ENCODE results near the gene ATP6V1G2. TPM values are rescaled to one million over a fixed set of nuclear protein-coding genes. Genes with fewer than 3 reads are reported as not detected.
A peak's percentile ranks its signal among the peaks of the same experiment; 100 is the strongest.

ATP6V1G2 gene
- total RNA-seq, 2 experiments from 2014 or later = 3.8 to 14.1 TPM

DNA sequence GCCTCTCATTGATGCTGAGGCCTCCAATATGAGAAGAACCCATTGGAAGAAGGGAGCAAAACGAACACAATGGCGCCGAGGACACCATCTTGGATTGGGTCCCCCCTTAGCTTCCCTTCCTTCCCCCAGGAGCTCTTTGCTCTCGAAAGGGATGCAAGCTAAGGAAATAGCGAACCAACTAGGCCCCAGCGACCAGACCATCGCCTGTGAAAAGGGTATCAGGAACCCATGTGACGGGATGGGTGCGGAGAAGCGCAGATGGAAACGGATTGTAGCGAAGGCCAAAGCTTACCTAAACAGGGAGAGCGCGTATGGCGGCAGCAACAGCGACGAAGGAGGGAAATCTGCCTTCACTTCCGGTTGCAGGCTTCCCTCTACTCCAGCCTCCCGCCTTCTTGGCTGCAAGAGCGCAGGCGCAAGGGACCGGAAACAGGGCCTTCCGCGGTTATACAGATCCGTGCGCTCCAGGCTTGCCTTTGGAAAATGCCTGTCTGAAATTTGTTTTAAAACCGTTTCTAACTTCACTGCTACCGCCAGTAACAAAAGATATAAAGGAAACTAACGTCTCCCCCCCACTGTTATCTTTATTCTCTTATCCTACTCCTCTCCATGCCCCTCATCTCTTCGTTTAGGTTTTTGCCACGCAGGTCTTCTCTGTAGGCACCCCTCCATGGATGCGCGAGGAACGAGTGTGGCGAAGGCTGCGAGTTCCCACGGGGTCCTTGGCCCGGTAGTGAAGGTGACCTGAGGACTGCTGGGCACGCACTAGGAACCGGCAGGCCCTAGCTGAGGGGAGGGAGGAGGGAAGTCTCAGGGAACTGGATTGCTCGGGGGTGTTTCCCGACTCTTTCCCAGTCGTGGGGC, 4.5 kb downstream of the ATP6V1G2 start, which contains the start of gene DDX39B:
Gene DDX39B, minus strand, starts transcription at position 346 of the 864 bp plus-strand sequence. CDS start 1,471 bp downstream, outside the sequence.
- peaks cover 58% of the 10 kb centered on the region for H3K4me1 ChIP-seq (ENCODE audit: insufficient read depth, low read length, poor library complexity, severe bottlenecking)
- H3K36me3 ChIP-seq (ENCODE audit: insufficient read depth, low read length) = peaks cover 44% of the 10 kb centered on the region
- H3K9me2 ChIP-seq (ENCODE audit: insufficient read depth, low read length) = no peaks in the 10 kb centered on the region
- TF ChIP-seq EZH2phosphoT487 (IDR thresholded peaks at IDR 0.05; ENCODE audit: borderline replicate concordance, low read depth, low read length) = no peak
- TF ChIP-seq, protein P1, sequence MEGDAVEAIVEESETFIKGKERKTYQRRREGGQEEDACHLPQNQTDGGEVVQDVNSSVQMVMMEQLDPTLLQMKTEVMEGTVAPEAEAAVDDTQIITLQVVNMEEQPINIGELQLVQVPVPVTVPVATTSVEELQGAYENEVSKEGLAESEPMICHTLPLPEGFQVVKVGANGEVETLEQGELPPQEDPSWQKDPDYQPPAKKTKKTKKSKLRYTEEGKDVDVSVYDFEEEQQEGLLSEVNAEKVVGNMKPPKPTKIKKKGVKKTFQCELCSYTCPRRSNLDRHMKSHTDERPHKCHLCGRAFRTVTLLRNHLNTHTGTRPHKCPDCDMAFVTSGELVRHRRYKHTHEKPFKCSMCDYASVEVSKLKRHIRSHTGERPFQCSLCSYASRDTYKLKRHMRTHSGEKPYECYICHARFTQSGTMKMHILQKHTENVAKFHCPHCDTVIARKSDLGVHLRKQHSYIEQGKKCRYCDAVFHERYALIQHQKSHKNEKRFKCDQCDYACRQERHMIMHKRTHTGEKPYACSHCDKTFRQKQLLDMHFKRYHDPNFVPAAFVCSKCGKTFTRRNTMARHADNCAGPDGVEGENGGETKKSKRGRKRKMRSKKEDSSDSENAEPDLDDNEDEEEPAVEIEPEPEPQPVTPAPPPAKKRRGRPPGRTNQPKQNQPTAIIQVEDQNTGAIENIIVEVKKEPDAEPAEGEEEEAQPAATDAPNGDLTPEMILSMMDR (conservative IDR thresholded peaks at IDR 0.05; ENCODE audit: low read length) = no peak
- no TSS peak for BruUV-seq (replicated peaks)
- H3K9me3 ChIP-seq (ENCODE audit: low read length) = no peaks in the 10 kb centered on the region
- intact Hi-C loops (cut with micrococcal nuclease; ENCODE audit: unreplicated experiment) = loop anchor here (1.0 to 10.0 kb wide), 5 partner anchors 48 to 321 kb away; partner anchors contain the start of genes BAG6, MICA and VARS1
- H4K20me1 ChIP-seq (ENCODE audit: insufficient read depth, low read length) = peaks cover 30% of the 10 kb centered on the region
- peak; percentile 98 for DNase-seq (ENCODE audit: low spot score)
- peak within 1 kb of the TSS; percentile 77 for H3K4me3 ChIP-seq (ENCODE audit: low read depth, low read length, poor library complexity, severe bottlenecking)
- ChIA-PET POLR2A (interaction anchor here (0.6 to 3.1 kb wide), 20 partner anchors 10 to 1726 kb away, joined by 3 to 20 read pairs (median 5); partner anchors contain the start of genes AIF1, BAG6, CLIC1 and GPANK1), CTCF (ENCODE audit: unreplicated experiment) (interaction anchor here (1.2 kb wide), 1 partner anchor 9 kb away, joined by 4 read pairs; no protein-coding TSS in a partner anchor)
- H3K4me2 ChIP-seq (ENCODE audit: low read length) = peak within 1 kb of the TSS; percentile 100
- peak within 1 kb of the TSS; percentile 3; the same call in 1 of the 2 replicates for H2AFZ ChIP-seq (ENCODE audit: low read length)
- H3K27ac ChIP-seq (ENCODE audit: low read depth, low read length, poor library complexity, severe bottlenecking) = peak within 1 kb of the TSS; percentile 83
- peaks cover 62% of the 10 kb centered on the region for H3K79me2 ChIP-seq (ENCODE audit: insufficient read depth, low read depth, low read length)

DNA sequence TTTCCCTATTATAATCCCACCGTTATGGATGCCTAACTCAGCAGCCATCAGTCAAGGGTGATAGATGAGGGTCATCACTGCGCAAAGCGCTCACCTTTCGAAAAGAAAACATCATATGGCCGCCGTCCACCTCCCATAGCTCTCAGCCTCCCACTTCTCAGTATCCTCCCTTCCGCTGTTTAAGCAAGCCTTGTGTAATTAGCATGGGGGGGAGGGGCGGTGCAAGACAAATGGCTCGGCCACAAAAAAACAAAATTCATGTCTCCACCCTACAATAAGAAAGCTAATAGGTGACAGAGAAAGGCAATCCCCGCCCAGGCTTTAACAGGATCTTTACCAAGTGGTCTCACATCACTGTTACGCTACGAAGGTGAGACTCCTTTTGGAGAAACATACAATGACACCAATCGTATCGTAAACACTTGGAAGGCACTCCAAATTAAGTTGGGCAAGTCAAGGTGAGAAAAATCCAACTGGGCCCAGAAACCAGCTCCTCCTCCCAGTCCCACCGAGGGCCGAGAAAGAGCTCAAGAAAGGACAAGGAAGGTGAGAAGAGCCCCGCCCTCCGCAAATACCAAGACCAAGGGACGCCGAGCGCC, 5.2 kb downstream of the ATP6V1G2 start:
- H4K20me1 ChIP-seq (ENCODE audit: insufficient read depth, low read length) = peaks cover 35% of the 10 kb centered on the region
- ChIA-PET POLR2A (interaction anchor here (0.6 to 3.1 kb wide), 20 partner anchors 10 to 195 kb away, joined by 3 to 20 read pairs (median 4); partner anchors contain the start of genes AIF1, BAG6, CLIC1 and GPANK1), CTCF (ENCODE audit: unreplicated experiment) (interaction anchor here (1.2 kb wide), 1 partner anchor 10 kb away, joined by 4 read pairs; no protein-coding TSS in a partner anchor)

More for the DNA sequence above, 5.2 kb downstream of the ATP6V1G2 start:
- peaks cover 52% of the 10 kb centered on the region for H3K36me3 ChIP-seq (ENCODE audit: insufficient read depth, low read length)
- H3K9me3 ChIP-seq (ENCODE audit: low read length) = no peaks in the 10 kb centered on the region
- peaks cover 69% of the 10 kb centered on the region for H3K79me2 ChIP-seq (ENCODE audit: insufficient read depth, low read depth, low read length)
- TSS peak; percentile 82 for BruUV-seq (replicated peaks)
- peak overlapping the region; percentile 77 for H3K4me3 ChIP-seq (ENCODE audit: low read depth, low read length, poor library complexity, severe bottlenecking)
- intact Hi-C loops (cut with micrococcal nuclease; ENCODE audit: unreplicated experiment) = loop anchor here (5.0 to 10.0 kb wide), 2 partner anchors 139 to 254 kb away; partner anchors contain the start of genes MICA and VARS1
- TF ChIP-seq, protein P1 (conservative IDR thresholded peaks at IDR 0.05; ENCODE audit: low read length) = no peak
- TF ChIP-seq EZH2phosphoT487 (IDR thresholded peaks at IDR 0.05; ENCODE audit: borderline replicate concordance, low read depth, low read length) = no peak
- H3K9me2 ChIP-seq (ENCODE audit: insufficient read depth, low read length) = no peaks in the 10 kb centered on the region
- peak overlapping the region; percentile 83 for H3K27ac ChIP-seq (ENCODE audit: low read depth, low read length, poor library complexity, severe bottlenecking)
- DNase-seq (ENCODE audit: low spot score) = peak; percentile 83
- H3K4me2 ChIP-seq (ENCODE audit: low read length) = peak overlapping the region; percentile 100
- no peak overlapping the region for H2AFZ ChIP-seq (ENCODE audit: low read length)
- peaks cover 55% of the 10 kb centered on the region for H3K4me1 ChIP-seq (ENCODE audit: insufficient read depth, low read length, poor library complexity, severe bottlenecking)

Data from OCI-LY7 (cell line).